CD4-positive, alpha-beta T cell (primary cell): Measurements from ENCODE around the gene SPATA17. TPM values are rescaled to one million over a fixed set of nuclear protein-coding genes. Genes with fewer than 3 reads are reported as not detected.

Source experiments
- ATAC-seq: fragments of 200-7000 bp; cut with Tn5 transposase; one replicate; pipeline ENCODE4 v1.10.0; 2022; ENCODE audit warnings: mild to moderate bottlenecking; ENCODE audit not compliant: poor library complexity
- CTCF ChIA-PET: fragments of 350-600 bp; sonication (Branson Sonifier 250); formaldehyde crosslinking; loops from one replicate; lab custom pipeline; 2021; ENCODE audit warnings: antibody characterized with exemption, inconsistent platforms; lab: Charles Lee
- POLR2A ChIA-PET: fragments of 350-600 bp; sonication (Branson Sonifier 250); formaldehyde crosslinking; loops from one replicate; lab custom pipeline; 2021; ENCODE audit warnings: antibody characterized with exemption, inconsistent platforms; lab: Charles Lee
- DNase-seq, 14 experiments: peaks; one replicate each; pipeline ENCODE4 v3.0.0-alpha.2; 2013 to 2020; ENCODE audit warnings: mixed read lengths in 2 of 14
- H3K27ac ChIP-seq, 2 donors: one replicate each; pipeline versions ENCODE4 v1.5.1 to v1.7.0; 2013; ENCODE audit warnings: low read length in 2 of 2, low read depth in 1 of 2, mild to moderate bottlenecking in 1 of 2
- H3K27me3 ChIP-seq, 2 experiments: 1 replicate in 1 of 2; 2 replicates in 1 of 2; pipeline versions ENCODE4 v1.6.1 to v1.7.0; 2013; ENCODE audit warnings: low read length in 2 of 2, control low read depth in 1 of 2, mild to moderate bottlenecking in 1 of 2, moderate library complexity in 1 of 2; ENCODE audit not compliant: insufficient read depth in 2 of 2, control insufficient read depth in 1 of 2
- H3K36me3 ChIP-seq: one replicate; pipeline ENCODE4 v1.6.1; 2013; ENCODE audit warnings: low read length, control low read depth; ENCODE audit not compliant: insufficient read depth
- H3K4me1 ChIP-seq: one replicate; pipeline ENCODE4 v1.6.1; 2013; ENCODE audit warnings: low read length, control low read depth; ENCODE audit not compliant: insufficient read depth
- H3K4me3 ChIP-seq: one replicate; pipeline ENCODE4 v1.5.1; 2013; ENCODE audit warnings: mild to moderate bottlenecking, low read length, moderate library complexity
- H3K9me3 ChIP-seq, 2 experiments: 1 replicate in 1 of 2; 2 replicates in 1 of 2; pipeline versions ENCODE4 v1.6.1 to v1.7.0; 2013; ENCODE audit warnings: low read length in 2 of 2, mild to moderate bottlenecking in 2 of 2, control low read depth in 1 of 2, moderate library complexity in 1 of 2; ENCODE audit not compliant: control insufficient read depth in 1 of 2, insufficient read depth in 1 of 2
- H3K27ac Mint-ChIP-seq: one replicate; pipeline ENCODE4 v1.8.0; 2020; ENCODE audit warnings: mixed read lengths
- H3K27me3 Mint-ChIP-seq: one replicate; pipeline ENCODE4 v1.8.0; 2021; ENCODE audit warnings: mixed read lengths
- H3K36me3 Mint-ChIP-seq: one replicate; pipeline ENCODE4 v1.8.0; 2021; ENCODE audit warnings: low read depth, mixed read lengths
- H3K4me1 Mint-ChIP-seq: one replicate; pipeline ENCODE4 v1.8.0; 2021; ENCODE audit warnings: low read depth, mixed read lengths
- H3K4me3 Mint-ChIP-seq: one replicate; pipeline ENCODE4 v1.8.0; 2020; ENCODE audit warnings: mild to moderate bottlenecking, mixed read lengths
- H3K9me3 Mint-ChIP-seq: one replicate; pipeline ENCODE4 v1.8.0; 2020; ENCODE audit warnings: mixed read lengths
- CTCF ChIP-seq: fragments of 200-600 bp; IDR thresholded peaks from one replicate; pipeline ENCODE4 v1.8.0; 2022; ENCODE audit warnings: antibody characterized with exemption, mild to moderate bottlenecking
- intact Hi-C, 2 experiments: fragments of 100-400 bp; cut with DNase I in 1 of 2; cut with micrococcal nuclease in 1 of 2; formaldehyde crosslinking; loops; one replicate each; pipeline versions ENCODE4 v1.15.1 to v1.9.0; 2023 to 2025; cut with DNase I, micrococcal nuclease
- total RNA-seq, 174 experiments: library from RNA in 2 of 174; stranded (reverse) in 2 of 174; gene quantifications; one replicate each; pipeline ENCODE4 v1.2.3 and lab custom pipeline; 2021 to 2026

The SPATA17 gene
- total RNA-seq, 2 experiments from 2014 or later = not detected

DNA sequence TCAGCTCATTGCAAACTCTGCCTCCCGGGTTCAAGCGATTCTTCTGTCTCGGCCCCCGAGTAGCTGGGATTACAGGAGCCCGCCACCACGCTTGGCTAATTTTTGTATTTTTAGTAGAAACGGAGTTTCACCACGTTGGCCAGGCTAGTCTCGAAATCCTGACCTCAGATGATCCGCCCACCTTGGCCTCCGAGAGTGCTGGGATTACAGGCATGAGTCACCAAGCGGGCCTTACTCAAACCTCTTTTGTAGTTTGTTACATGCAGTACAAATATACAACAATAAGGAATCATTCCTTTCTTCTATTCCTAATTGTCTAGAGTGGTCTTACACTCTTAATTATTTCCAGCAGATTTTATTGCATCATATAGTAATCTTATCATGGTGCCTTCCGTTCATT is 16.6 kb downstream of the SPATA17 start:
- ChIA-PET CTCF (no interaction called here), POLR2A (no interaction called here)
- Histone ChIP-seq H3K36me3 (no peaks in the 10 kb centered on the region), H3K27ac (no peak overlapping the region), H3K9me3 (no peaks in the 10 kb centered on the region), H3K4me1 (no peaks in the 10 kb centered on the region), H3K27me3 (no peaks in the 10 kb centered on the region), H3K4me3 (no peak overlapping the region)
- H3K9me3 Mint-ChIP-seq = no peaks in the 10 kb centered on the region
- TF ChIP-seq CTCF = no peak
- DNase-seq (no peak), ATAC-seq (no peak)
- H3K4me1 Mint-ChIP-seq = no peaks in the 10 kb centered on the region
- no peaks in the 10 kb centered on the region for H3K36me3 Mint-ChIP-seq
- intact Hi-C loops = no loop called here
- peaks cover 12% of the 10 kb centered on the region for H3K27me3 Mint-ChIP-seq
- H3K4me3 Mint-ChIP-seq = no peak overlapping the region
- H3K27ac Mint-ChIP-seq = no peak overlapping the region

DNA sequence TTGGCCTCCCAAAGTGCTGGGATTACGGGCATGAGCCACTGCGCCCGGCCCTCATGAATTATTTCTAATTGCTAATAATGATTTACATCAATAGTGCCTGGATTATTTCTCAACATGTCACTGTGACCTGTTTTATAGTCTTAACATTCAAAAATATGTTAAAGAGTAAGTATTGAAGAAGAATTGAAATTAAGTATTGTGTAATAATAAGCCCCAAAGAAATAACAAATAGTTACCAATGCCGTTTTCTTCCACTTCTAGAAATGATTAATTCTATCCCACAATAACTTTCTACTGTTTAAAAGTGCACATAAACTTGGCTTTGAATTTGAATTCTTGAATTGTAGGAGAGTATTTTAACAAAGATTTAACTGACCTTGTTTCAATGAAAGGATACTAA is 19.5 kb downstream of the SPATA17 start:
- H3K27me3 Mint-ChIP-seq = peaks cover 9% of the 10 kb centered on the region
- CTCF ChIA-PET = no interaction called here
- no peak for ATAC-seq
- H3K27me3 ChIP-seq = no peaks in the 10 kb centered on the region
- DNase-seq = no peak
- no peak overlapping the region for H3K4me3 ChIP-seq
- no peaks in the 10 kb centered on the region for H3K36me3 ChIP-seq
- no peak overlapping the region for H3K27ac Mint-ChIP-seq
- H3K9me3 ChIP-seq = no peaks in the 10 kb centered on the region
- H3K4me1 ChIP-seq = no peaks in the 10 kb centered on the region
- POLR2A ChIA-PET = no interaction called here
- H3K27ac ChIP-seq = no peak overlapping the region
- intact Hi-C loops = no loop called here
- no peak for TF ChIP-seq CTCF
- no peak overlapping the region for H3K4me3 Mint-ChIP-seq
- H3K4me1 Mint-ChIP-seq = no peaks in the 10 kb centered on the region
- H3K9me3 Mint-ChIP-seq = no peaks in the 10 kb centered on the region
- no peaks in the 10 kb centered on the region for H3K36me3 Mint-ChIP-seq

- ChIA-PET POLR2A (no interaction called here), CTCF (interaction anchor here (0.8 to 1.4 kb wide), 2 partner anchors 9 to 77 kb away, joined by 3 to 4 read pairs; no protein-coding TSS in a partner anchor)
- Mint-ChIP-seq H3K27me3 (peaks cover 8% of the 10 kb centered on the region), H3K9me3 (peaks cover 2% of the 10 kb centered on the region), H3K4me3 (no peak overlapping the region), H3K36me3 (no peaks in the 10 kb centered on the region), H3K27ac (no peak overlapping the region), H3K4me1 (no peaks in the 10 kb centered on the region)
- ATAC-seq = no peak
- intact Hi-C loops = no loop called here
- no peaks in the 10 kb centered on the region for H3K4me1 ChIP-seq
- H3K27me3 ChIP-seq = no peaks in the 10 kb centered on the region
- no peak overlapping the region for H3K4me3 ChIP-seq
- no peak for TF ChIP-seq CTCF
- no peaks in the 10 kb centered on the region for H3K36me3 ChIP-seq
- DNase-seq = peak in 2 of 14 experiments; percentile 10 to 15
- H3K27ac ChIP-seq = no peak overlapping the region
- H3K9me3 ChIP-seq = no peaks in the 10 kb centered on the region
Measured at GRCh38 chr1:217660353-217661062, 29.4 kb downstream of the SPATA17 start.
